Natural killer cell treated with Interleukin-12 subunit alpha and Interleukin-12 subunit beta and Interleukin-15 and Interleukin-18, amount 100 ng/mL, for 72 hours (primary cell): Measurements from ENCODE around the gene DYNAP. TPM values are rescaled to one million over a fixed set of nuclear protein-coding genes. Genes with fewer than 3 reads are reported as not detected.

Experiments
- ATAC-seq, 2 donors: fragments of 150-1000 bp; cut with Tn5 transposase in 1 of 2; sonication (Bioruptor Pico), chemical (Tn5 transposase) in 1 of 2; 2 replicates each; pipeline ENCODE4 v1.10.0; 2021
- DNase-seq: peaks from one replicate; pipeline ENCODE4 v3.0.0; 2022; ENCODE audit warnings: low spot score
- H3K27ac Mint-ChIP-seq, 2 donors: 1 replicate in 1 of 2; 2 replicates in 1 of 2; pipeline ENCODE4 v1.8.0; 2022; ENCODE audit warnings: mixed read lengths in 2 of 2, mild to moderate bottlenecking in 1 of 2, moderate library complexity in 1 of 2
- H3K27me3 Mint-ChIP-seq, 2 donors: 1 replicate in 1 of 2; 2 replicates in 1 of 2; pipeline ENCODE4 v1.8.0; 2022; ENCODE audit warnings: mixed read lengths in 2 of 2
- H3K36me3 Mint-ChIP-seq: one replicate; pipeline ENCODE4 v1.8.0; 2022; ENCODE audit warnings: mixed read lengths
- H3K4me1 Mint-ChIP-seq, 2 donors: 1 replicate in 1 of 2; 2 replicates in 1 of 2; pipeline ENCODE4 v1.8.0; 2022; ENCODE audit warnings: low read depth in 2 of 2, mixed read lengths in 2 of 2, mild to moderate bottlenecking in 1 of 2
- H3K4me3 Mint-ChIP-seq: one replicate; pipeline ENCODE4 v1.8.0; 2022; ENCODE audit warnings: mixed read lengths
- H3K9me3 Mint-ChIP-seq: 2 replicates; pipeline ENCODE4 v1.8.0; 2022; ENCODE audit warnings: mixed read lengths
- total RNA-seq, 2 donors: library from RNA; stranded (reverse); gene quantifications; one replicate each; pipeline ENCODE4 v1.2.3, GENCODE V29; 2022

The DYNAP gene, protein sequence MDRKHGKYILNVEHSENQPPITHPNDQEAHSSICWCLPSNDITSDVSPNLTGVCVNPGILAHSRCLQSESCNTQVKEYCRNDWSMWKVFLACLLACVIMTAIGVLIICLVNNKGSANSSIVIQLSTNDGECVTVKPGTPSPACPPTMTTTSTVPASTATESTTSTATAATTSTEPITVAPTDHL
- not detected for total RNA-seq

DNA sequence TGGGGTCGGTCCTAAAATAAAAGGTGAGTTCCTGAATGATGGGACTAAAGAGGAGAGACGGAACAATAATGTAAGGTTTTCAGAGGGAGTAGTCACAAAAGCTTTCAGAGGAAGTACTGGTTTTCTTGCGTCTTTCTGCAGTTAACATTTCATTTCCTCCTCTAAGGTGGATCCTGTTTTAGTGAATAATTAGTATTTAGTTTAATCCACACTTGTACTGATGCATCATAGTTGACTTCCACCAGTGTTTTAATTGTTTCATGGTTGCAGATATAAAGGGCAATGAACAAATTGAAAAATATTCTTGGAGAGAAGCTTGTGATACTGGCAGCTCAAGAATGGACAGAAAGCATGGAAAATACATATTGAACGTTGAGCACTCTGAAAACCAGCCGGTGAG lies at the start of gene DYNAP:
Gene DYNAP (plus strand): TSS at position 301 of the 400 bp plus-strand sequence. CDS start 38 bp downstream, at position 339.
- Mint-ChIP-seq H3K9me3 (no peaks in the 10 kb centered on the region), H3K27ac (no peak within 1 kb of the TSS), H3K36me3 (no peaks in the 10 kb centered on the region), H3K27me3 (peaks cover 12 to 23% of the 10 kb centered on the region in 2 donors), H3K4me3 (no peak within 1 kb of the TSS), H3K4me1 (no peaks in the 10 kb centered on the region)
- ATAC-seq (no peak), DNase-seq (no peak)

DNA sequence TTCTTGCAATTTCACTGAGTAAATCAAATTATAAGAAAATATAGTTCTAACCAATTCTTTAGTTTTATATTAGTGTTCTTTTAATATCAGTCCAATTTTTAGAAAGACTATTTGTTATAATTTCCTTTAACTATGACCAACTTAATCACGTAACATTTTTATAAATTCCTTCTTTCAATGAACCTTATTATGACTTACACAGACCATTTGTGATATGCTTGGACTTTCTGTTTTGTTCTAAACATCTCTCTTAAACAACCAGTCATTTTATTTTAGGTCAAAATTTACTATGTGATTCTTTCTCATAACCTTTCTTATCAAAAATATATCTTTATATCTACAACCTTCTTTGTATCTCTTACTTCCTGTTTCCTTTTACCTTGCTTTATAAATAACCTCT lies 39.5 kb upstream of the DYNAP start:
- no peaks in the 10 kb centered on the region for H3K4me1 Mint-ChIP-seq
- H3K4me3 Mint-ChIP-seq: no peak overlapping the region
- ATAC-seq (no peak), DNase-seq (no peak)
- H3K27ac Mint-ChIP-seq: no peak overlapping the region
- no peaks in the 10 kb centered on the region for H3K27me3 Mint-ChIP-seq
- H3K9me3 Mint-ChIP-seq: no peaks in the 10 kb centered on the region
- no peaks in the 10 kb centered on the region for H3K36me3 Mint-ChIP-seq

DNA sequence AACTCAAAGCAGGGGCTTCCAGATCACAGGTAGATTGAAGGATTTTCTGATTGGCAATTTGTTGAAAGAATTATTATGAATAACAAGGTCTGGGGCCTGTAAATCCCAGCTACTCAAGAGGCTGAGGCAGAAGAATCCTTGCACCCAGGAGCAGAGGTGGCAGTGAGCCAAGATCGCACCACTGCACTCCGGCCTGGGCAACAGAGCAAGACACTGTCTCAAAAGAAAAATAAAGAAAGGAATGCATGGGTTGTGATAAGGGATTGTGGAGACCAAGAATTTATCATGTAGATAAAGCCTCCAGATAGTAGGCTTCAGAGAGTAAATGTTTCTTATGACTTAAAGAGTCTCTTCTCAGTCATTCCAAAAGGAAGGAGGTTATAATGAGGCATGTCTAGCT lies 35.8 kb upstream of the DYNAP start:
- H3K36me3 Mint-ChIP-seq: no peaks in the 10 kb centered on the region
- H3K4me1 Mint-ChIP-seq: no peaks in the 10 kb centered on the region
- ATAC-seq (no peak), DNase-seq (no peak)
- no peak overlapping the region for H3K27ac Mint-ChIP-seq
- no peaks in the 10 kb centered on the region for H3K9me3 Mint-ChIP-seq
- H3K27me3 Mint-ChIP-seq: peaks cover 0 to 15% of the 10 kb centered on the region in 2 donors
- H3K4me3 Mint-ChIP-seq: no peak overlapping the region

DNA sequence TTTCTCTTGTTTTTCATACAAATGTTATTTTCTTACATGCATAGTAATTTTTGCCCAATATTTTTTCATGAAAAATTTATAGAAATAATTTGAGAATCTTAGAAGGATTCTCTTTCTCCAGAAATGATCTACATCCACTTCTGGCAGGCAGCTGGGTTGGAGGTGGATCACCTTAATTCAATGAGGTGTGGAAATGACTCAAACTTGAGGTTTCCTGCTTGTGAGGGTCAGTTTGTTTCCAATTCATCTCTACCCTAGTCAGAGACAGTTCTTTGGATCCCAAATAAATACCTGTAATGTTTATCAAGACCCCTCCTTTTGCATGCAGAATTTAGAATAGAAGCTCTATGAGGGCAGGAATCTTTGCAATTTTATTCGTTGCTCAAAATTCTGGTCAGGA lies 35.0 kb upstream of the DYNAP start:
- Mint-ChIP-seq H3K27me3 (peaks cover 0 to 15% of the 10 kb centered on the region in 2 donors), H3K4me1 (no peaks in the 10 kb centered on the region), H3K27ac (no peak overlapping the region), H3K4me3 (no peak overlapping the region), H3K9me3 (no peaks in the 10 kb centered on the region), H3K36me3 (no peaks in the 10 kb centered on the region)
- DNase-seq (no peak), ATAC-seq (no peak)

DNA sequence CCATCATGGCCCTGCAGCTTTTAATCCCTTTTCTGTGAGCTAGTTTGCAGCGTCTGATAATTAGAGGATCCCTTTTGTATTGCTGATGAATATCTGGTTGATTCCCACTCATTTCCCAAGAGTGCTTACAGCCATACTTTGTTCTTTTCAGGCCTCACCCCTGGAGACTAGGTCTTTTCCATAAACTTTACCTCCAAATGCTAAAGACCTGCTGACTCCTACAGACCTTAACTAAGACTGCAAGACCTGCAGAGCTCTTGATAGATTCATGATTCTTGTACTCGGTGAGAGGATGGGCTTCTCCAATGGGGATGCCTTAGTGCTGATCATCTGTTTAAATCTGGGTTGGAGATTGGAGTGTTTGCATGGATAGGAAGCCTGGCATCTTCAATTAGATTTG lies 33.1 kb upstream of the DYNAP start:
- Mint-ChIP-seq H3K4me3 (no peak overlapping the region), H3K9me3 (no peaks in the 10 kb centered on the region), H3K27ac (no peak overlapping the region), H3K4me1 (no peaks in the 10 kb centered on the region), H3K27me3 (peaks cover 1 to 15% of the 10 kb centered on the region in 2 donors), H3K36me3 (no peaks in the 10 kb centered on the region)
- ATAC-seq (no peak), DNase-seq (no peak)

DNA sequence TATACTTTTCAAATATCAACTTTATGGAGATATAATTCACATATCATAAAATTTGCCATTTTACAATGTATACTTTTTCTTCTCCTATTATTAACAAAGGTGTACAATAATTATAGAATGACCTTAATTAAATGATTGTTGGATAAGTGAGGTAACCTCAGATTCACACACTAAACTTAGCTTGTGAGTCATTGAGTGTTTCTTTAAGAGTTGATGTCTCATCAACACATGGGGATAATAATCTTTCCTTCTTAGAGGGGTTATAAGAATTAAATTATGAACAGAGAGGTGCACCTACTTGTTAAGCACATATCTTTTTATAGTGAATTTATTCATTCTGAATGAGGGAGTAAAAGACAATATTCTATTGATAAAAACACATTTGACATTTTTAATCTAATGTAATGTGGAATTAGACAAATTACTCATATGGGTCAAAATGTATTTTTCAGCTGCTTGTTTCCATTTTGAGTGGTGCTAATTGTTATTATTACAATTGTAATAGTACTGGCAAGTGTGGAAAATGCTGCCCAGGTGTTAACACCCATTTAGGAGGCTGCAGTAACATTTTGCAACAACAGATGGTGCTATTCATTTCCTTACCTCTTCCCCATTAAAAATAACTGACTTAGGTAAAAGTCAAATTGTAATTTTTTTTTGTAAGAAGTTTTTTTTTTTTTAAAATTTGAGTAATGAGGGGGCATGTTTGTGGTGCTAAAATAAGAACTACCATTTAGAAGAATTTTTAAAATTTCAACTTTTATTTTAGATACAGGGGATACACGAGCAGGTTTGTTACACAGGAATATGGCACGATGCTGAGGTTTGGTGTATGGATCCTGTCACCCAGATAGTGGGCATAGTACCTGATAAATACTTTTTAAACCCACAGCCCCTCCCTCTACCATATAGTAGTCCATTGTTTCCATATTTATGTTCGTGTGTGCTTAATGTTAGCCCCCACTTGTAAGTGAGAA lies 32.1 kb upstream of the DYNAP start:
- no peaks in the 10 kb centered on the region for H3K36me3 Mint-ChIP-seq
- H3K4me1 Mint-ChIP-seq: no peaks in the 10 kb centered on the region
- no peaks in the 10 kb centered on the region for H3K9me3 Mint-ChIP-seq
- no peak for ATAC-seq
- no peak overlapping the region for H3K27ac Mint-ChIP-seq
- no peak overlapping the region for H3K4me3 Mint-ChIP-seq
- no peak for DNase-seq
- peaks cover 2 to 15% of the 10 kb centered on the region in 2 donors for H3K27me3 Mint-ChIP-seq

DNA sequence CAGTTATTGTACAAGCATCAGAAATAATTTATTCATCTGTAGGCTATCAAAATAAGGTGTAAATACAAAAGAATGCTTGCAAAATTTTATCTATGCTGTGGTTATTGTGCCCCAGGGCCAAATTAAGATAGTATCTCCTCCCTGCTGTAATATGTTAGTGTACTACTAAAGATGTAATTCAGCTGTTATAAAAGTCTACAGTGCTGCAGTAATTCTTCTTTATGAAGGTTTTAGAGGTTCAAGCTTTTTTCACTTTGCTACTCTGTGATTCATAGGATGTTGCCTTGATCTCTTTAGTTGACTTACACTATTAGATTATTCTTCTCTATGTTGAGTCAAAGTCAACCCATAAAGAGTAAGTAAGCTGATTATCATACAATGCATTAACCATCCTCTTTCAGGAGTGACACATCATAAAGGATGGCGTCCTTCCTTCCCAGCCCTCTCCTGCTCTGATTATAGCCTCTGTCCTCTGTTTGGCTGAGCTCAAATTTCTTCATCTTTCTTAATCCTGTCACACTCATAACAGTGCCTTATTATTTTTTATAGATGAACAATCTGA lies 29.3 kb upstream of the DYNAP start:
- no peak for DNase-seq
- no peak for ATAC-seq
- Mint-ChIP-seq H3K9me3 (no peaks in the 10 kb centered on the region), H3K36me3 (no peaks in the 10 kb centered on the region), H3K27ac (no peak overlapping the region), H3K27me3 (peaks cover 5 to 27% of the 10 kb centered on the region in 2 donors), H3K4me1 (no peaks in the 10 kb centered on the region), H3K4me3 (no peak overlapping the region)

DNA sequence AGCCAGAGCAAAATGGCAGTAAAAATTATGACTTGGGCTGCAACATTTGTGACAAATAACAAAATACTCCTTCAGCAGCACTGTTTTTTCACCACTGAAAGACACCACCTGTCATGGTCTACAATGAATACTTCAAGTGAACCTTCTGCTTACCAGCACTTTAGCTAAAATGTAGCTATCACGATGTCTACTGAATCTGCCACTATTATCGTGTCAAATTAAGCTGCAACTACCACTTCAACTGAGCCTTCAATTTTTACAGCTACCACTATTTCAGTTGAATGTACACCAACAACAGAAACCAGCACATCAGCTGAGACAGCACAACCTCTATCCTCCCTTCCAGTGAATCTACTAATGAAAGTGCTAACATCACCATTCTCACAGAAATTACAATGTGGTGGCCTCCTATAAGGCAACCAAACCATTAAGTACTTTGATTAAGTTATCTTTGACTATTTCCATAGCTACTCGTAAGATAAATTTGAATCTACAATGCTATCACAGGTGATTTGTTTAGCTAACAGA lies 10.8 kb upstream of the DYNAP start:
- DNase-seq (no peak), ATAC-seq (no peak)
- no peak overlapping the region for H3K4me3 Mint-ChIP-seq
- H3K27me3 Mint-ChIP-seq: peaks cover 15 to 17% of the 10 kb centered on the region in 2 donors
- no peaks in the 10 kb centered on the region for H3K36me3 Mint-ChIP-seq
- H3K9me3 Mint-ChIP-seq: no peaks in the 10 kb centered on the region
- H3K27ac Mint-ChIP-seq: no peak overlapping the region
- H3K4me1 Mint-ChIP-seq: no peaks in the 10 kb centered on the region

DNA sequence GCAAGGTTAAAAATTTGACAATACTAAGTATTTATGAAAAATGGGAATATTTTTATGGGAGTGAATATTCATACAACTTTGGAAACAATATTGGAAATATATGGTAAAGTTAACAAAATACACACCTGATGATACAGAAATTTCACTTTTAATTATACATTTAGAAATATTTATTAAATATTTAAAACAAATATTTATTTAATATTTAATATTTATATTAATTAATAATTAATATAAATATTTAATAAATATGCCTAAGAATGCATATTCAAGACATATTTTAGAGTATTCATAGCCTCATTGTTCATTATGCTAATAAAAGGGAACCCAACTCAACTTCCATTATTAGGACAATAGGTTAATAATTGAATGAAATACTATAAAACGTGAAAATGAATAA lies 7.0 kb upstream of the DYNAP start:
- ATAC-seq (no peak), DNase-seq (no peak)
- Mint-ChIP-seq H3K4me3 (no peak overlapping the region), H3K4me1 (no peaks in the 10 kb centered on the region), H3K36me3 (no peaks in the 10 kb centered on the region), H3K27ac (no peak overlapping the region), H3K27me3 (peaks cover 15 to 18% of the 10 kb centered on the region in 2 donors), H3K9me3 (no peaks in the 10 kb centered on the region)

DNA sequence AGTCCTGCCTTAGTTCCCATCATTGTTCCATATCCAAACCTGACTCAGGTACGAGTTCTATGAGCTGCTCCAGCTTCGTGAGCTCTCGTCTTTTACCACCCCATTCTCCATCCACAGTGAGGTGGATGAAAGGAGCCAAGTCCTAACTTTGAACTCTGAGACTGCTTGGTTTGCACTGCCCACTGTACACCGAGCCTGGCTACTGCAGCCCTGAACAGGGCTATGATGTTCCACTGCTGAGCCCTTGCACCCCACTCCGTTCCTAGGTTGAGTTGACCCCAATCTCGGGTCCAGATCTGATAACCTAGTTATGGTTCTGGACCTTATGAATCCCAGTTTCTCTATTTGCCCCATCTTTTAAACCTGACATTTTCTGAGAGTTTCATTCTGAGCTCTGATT lies 5.3 kb upstream of the DYNAP start:
- H3K36me3 Mint-ChIP-seq: no peaks in the 10 kb centered on the region
- H3K27me3 Mint-ChIP-seq: peaks cover 19 to 25% of the 10 kb centered on the region in 2 donors
- DNase-seq (no peak), ATAC-seq (peak in 1 of 2 donors; percentile 52)
- H3K27ac Mint-ChIP-seq: no peak overlapping the region
- H3K4me1 Mint-ChIP-seq: no peaks in the 10 kb centered on the region
- H3K9me3 Mint-ChIP-seq: no peaks in the 10 kb centered on the region
- no peak overlapping the region for H3K4me3 Mint-ChIP-seq

DNA sequence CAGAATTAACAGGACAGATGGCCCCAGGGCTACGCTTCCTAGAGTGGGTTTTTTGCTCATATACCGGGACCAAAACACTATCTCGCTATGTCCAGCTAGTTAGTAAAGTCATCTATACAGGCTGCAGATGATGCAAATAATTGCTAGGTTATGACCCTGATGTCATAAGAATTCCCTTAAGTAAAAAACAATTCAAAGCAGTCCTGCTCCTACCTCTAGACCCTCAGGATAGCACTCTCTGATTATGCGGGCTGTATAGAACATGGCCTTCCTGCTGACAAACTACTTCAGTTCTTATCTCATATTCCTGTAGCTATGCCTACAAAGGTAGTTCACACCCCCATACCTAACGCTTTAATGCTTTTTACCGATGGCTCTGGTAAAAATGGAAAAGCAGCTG lies 13.2 kb downstream of the DYNAP start:
- Mint-ChIP-seq H3K4me3 (no peak overlapping the region), H3K36me3 (no peaks in the 10 kb centered on the region), H3K27ac (no peak overlapping the region), H3K4me1 (peaks cover 0 to 5% of the 10 kb centered on the region in 2 donors), H3K27me3 (peaks cover under 1 to 10% of the 10 kb centered on the region in 2 donors), H3K9me3 (no peaks in the 10 kb centered on the region)
- ATAC-seq: no peak
- no peak for DNase-seq

DNA sequence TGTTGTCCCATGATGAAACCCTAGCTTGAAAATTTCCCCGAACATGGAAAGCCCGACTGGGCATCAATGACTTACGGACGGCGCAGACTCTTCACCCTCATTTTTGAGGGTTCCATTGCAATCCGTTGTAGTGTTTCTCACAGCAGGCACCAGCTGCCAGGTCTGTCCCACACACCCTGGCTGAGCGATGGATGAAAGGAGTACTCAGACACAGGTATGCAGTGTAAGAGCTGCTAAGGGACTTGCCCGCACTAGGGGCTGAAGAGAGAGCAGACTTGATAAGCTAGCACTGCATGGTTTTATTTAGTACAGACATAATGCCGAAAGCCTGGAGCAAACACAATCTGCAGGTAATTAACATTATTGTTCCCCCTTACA lies 15.8 kb downstream of the DYNAP start:
- peaks cover 0 to 5% of the 10 kb centered on the region in 2 donors for H3K4me1 Mint-ChIP-seq
- ATAC-seq: no peak

DNA sequence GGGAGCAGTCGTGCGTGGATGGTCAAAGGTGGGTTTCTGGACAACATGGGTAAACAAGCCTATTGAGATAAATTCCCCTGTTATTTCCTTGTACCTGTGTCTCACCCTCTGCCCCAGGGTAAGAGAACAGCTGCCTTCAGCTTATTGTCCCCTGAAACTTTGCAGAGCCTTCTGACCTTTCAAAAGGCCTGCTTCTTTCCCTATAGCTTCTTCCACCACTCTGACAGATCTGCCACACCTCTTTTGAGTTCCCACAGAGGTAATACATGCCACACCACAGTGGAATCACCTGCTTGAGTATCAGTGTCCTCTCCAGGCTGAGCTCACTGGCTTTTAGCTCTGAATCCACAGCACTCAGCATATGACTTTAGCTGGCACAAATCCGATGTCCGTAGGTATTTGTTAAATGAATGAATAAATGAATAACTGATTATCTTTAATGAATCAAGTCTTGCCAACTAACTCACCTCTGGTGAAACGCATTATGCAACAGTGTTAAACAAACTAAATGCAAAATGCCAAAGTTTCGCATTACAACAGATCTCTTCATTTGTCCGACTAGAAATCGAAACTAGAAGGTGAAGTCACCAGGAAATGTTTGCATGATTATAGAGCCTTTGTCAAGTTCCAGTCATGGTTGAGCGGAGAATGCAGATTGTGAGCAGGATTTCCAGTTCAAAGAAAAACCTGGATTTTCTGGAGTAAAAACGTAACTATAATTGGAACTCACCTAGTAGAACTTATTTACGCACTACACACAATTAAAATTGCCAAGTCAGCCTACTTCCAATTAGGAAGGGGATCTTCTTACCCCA lies 16.4 kb downstream of the DYNAP start:
- Mint-ChIP-seq H3K27ac (no peak overlapping the region), H3K9me3 (no peaks in the 10 kb centered on the region), H3K4me3 (no peak overlapping the region), H3K4me1 (peaks cover 0 to 5% of the 10 kb centered on the region in 2 donors), H3K27me3 (peaks cover 0 to 14% of the 10 kb centered on the region in 2 donors), H3K36me3 (no peaks in the 10 kb centered on the region)
- no peak for DNase-seq
- no peak for ATAC-seq

More for the DNA sequence above, 15.8 kb downstream of the DYNAP start:
- no peak overlapping the region for H3K4me3 Mint-ChIP-seq
- no peak for DNase-seq
- peaks cover 0 to 17% of the 10 kb centered on the region in 2 donors for H3K27me3 Mint-ChIP-seq
- no peaks in the 10 kb centered on the region for H3K9me3 Mint-ChIP-seq
- no peaks in the 10 kb centered on the region for H3K36me3 Mint-ChIP-seq
- no peak overlapping the region for H3K27ac Mint-ChIP-seq
